HCT116 (cell line): ENCODE data around the gene FCHO1.

Experiments used
- CEBPB ChIP-seq: IDR thresholded peaks from 2 replicates; pipeline ENCODE4 v1.6.1; 2012; ENCODE audit warnings: low read depth
- CTCF ChIP-seq, 3 experiments: fragments of 200-600 bp in 1 of 3; sonication (generic) in 1 of 3; IDR thresholded peaks in 2 of 3; conservative IDR thresholded peaks in 1 of 3; 2 replicates each; pipeline ENCODE4 v1.5.1; 2012 to 2017; ENCODE audit warnings: low read depth in 2 of 3, low read length in 2 of 3, antibody characterized with exemption in 1 of 3, borderline replicate concordance in 1 of 3, control low read depth in 1 of 3, mild to moderate bottlenecking in 1 of 3, mixed read lengths in 1 of 3, mixed run types in 1 of 3, moderate library complexity in 1 of 3; ENCODE audit not compliant: insufficient read depth in 1 of 3
- EGR1 ChIP-seq: IDR thresholded peaks from 2 replicates; pipeline ENCODE4 v1.6.1; 2012; ENCODE audit warnings: low read depth
- EZH2 ChIP-seq: fragments of 200-600 bp; sonication (generic); IDR thresholded peaks from 2 replicates; pipeline ENCODE4 v1.6.1; 2017; ENCODE audit warnings: antibody characterized with exemption, mixed run types
- EZH2phosphoT487 ChIP-seq: fragments of 200-600 bp; IDR thresholded peaks from 2 replicates; pipeline ENCODE4 v1.6.1; 2018; ENCODE audit warnings: antibody characterized with exemption, borderline replicate concordance
- POLR2A ChIP-seq: IDR thresholded peaks from 2 replicates; pipeline ENCODE4 v1.7.0; 2011; ENCODE audit warnings: borderline replicate concordance; ENCODE audit not compliant: insufficient read depth, insufficient read length; ENCODE audit errors: extremely low read depth
- POLR2AphosphoS5 ChIP-seq: IDR thresholded peaks from 2 replicates; pipeline ENCODE4 v1.6.1; 2011; ENCODE audit warnings: mild to moderate bottlenecking, low read depth, low read length, moderate library complexity
- REST ChIP-seq: IDR thresholded peaks from 2 replicates; pipeline ENCODE4 v1.6.1; 2012; ENCODE audit warnings: low read depth
- SIN3A ChIP-seq: IDR thresholded peaks from 2 replicates; pipeline ENCODE4 v1.6.1; 2012; ENCODE audit warnings: low read depth
- TCF7L2 ChIP-seq: IDR thresholded peaks from 2 replicates; pipeline ENCODE4 v1.7.0; 2011; ENCODE audit warnings: borderline replicate concordance, inconsistent platforms; ENCODE audit not compliant: insufficient read depth, insufficient read length; ENCODE audit errors: extremely low read depth

- TF ChIP-seq EGR1, result no peak
- no peak for TF ChIP-seq CTCF (IDR thresholded peaks at IDR 0.05 in 2 of 3, conservative IDR thresholded peaks at IDR 0.05 in 1 of 3; ENCODE audit: borderline replicate concordance in 1 of 3, insufficient read depth in 1 of 3, low read depth in 2 of 3, low read length in 2 of 3)
- TF ChIP-seq EZH2phosphoT487, result no peak
- TF ChIP-seq CEBPB, result no peak
- no peak for TF ChIP-seq TCF7L2
- no peak for TF ChIP-seq POLR2A
- TF ChIP-seq REST, result no peak
- TF ChIP-seq SIN3A, result no peak
- TF ChIP-seq EZH2, result no peak
- TF ChIP-seq POLR2AphosphoS5, result no peak
These were observed 4.2 kb downstream of the FCHO1 start for GRCh38 chr19:17755443-17755890.
